ENCODE data around the gene DGKG. TPM values are rescaled to one million over a fixed set of nuclear protein-coding genes. Genes with fewer than 3 reads are reported as not detected.

Gene DGKG
- total RNA-seq, 1 donor from 2014 or later: 0.54 TPM

- no peak overlapping the region for H3K4me3 Mint-ChIP-seq (ENCODE audit: unreplicated experiment)
- H3K27me3 Mint-ChIP-seq (ENCODE audit: unreplicated experiment): peaks cover 9% of the 10 kb centered on the region
- DNase-seq (ENCODE audit: low spot score): no peak
- H3K36me3 Mint-ChIP-seq (ENCODE audit: low read depth, unreplicated experiment): no peaks in the 10 kb centered on the region
- H3K9me3 Mint-ChIP-seq (ENCODE audit: unreplicated experiment): no peaks in the 10 kb centered on the region
- TF ChIP-seq CTCF (IDR thresholded peaks at IDR 0.05; ENCODE audit: unreplicated experiment): no peak
- no peak overlapping the region for H3K27ac Mint-ChIP-seq (ENCODE audit: unreplicated experiment)
- no peaks in the 10 kb centered on the region for H3K4me1 Mint-ChIP-seq (ENCODE audit: unreplicated experiment)
These were observed 6.1 kb upstream of the DGKG start for GRCh38 chr3:186368176-186368575.

- DNase-seq (ENCODE audit: low spot score): no peak
- H3K36me3 Mint-ChIP-seq (ENCODE audit: low read depth, unreplicated experiment): no peaks in the 10 kb centered on the region
- H3K27me3 Mint-ChIP-seq (ENCODE audit: unreplicated experiment): peaks cover 11% of the 10 kb centered on the region
- H3K27ac Mint-ChIP-seq (ENCODE audit: unreplicated experiment): no peak overlapping the region
- H3K9me3 Mint-ChIP-seq (ENCODE audit: unreplicated experiment): no peaks in the 10 kb centered on the region
- H3K4me3 Mint-ChIP-seq (ENCODE audit: unreplicated experiment): no peak overlapping the region
- no peak for TF ChIP-seq CTCF (IDR thresholded peaks at IDR 0.05; ENCODE audit: unreplicated experiment)
- no peaks in the 10 kb centered on the region for H3K4me1 Mint-ChIP-seq (ENCODE audit: unreplicated experiment)
These were observed 5.6 kb upstream of the DGKG start for GRCh38 chr3:186367631-186368030.

- H3K27ac Mint-ChIP-seq (ENCODE audit: unreplicated experiment): no peak overlapping the region
- no peaks in the 10 kb centered on the region for H3K9me3 Mint-ChIP-seq (ENCODE audit: unreplicated experiment)
- TF ChIP-seq CTCF (IDR thresholded peaks at IDR 0.05; ENCODE audit: unreplicated experiment): no peak
- peaks cover 4% of the 10 kb centered on the region for H3K4me1 Mint-ChIP-seq (ENCODE audit: unreplicated experiment)
- no peak overlapping the region for H3K4me3 Mint-ChIP-seq (ENCODE audit: unreplicated experiment)
- H3K27me3 Mint-ChIP-seq (ENCODE audit: unreplicated experiment): peaks cover 17% of the 10 kb centered on the region
- H3K36me3 Mint-ChIP-seq (ENCODE audit: low read depth, unreplicated experiment): no peaks in the 10 kb centered on the region
- no peak for DNase-seq (ENCODE audit: low spot score)
These were observed 4.2 kb upstream of the DGKG start for GRCh38 chr3:186366206-186366605.

- TF ChIP-seq CTCF (IDR thresholded peaks at IDR 0.05; ENCODE audit: unreplicated experiment): no peak
- Mint-ChIP-seq H3K27me3 (ENCODE audit: unreplicated experiment) (peaks cover 19% of the 10 kb centered on the region), H3K27ac (ENCODE audit: unreplicated experiment) (no peak overlapping the region), H3K4me3 (ENCODE audit: unreplicated experiment) (no peak overlapping the region), H3K9me3 (ENCODE audit: unreplicated experiment) (no peaks in the 10 kb centered on the region), H3K36me3 (ENCODE audit: low read depth, unreplicated experiment) (no peaks in the 10 kb centered on the region), H3K4me1 (ENCODE audit: unreplicated experiment) (peaks cover 10% of the 10 kb centered on the region)
- no peak for DNase-seq (ENCODE audit: low spot score)
These were observed 3.4 kb upstream of the DGKG start for GRCh38 chr3:186365202-186365974.

- no peak for TF ChIP-seq CTCF (IDR thresholded peaks at IDR 0.05; ENCODE audit: unreplicated experiment)
- H3K4me1 Mint-ChIP-seq (ENCODE audit: unreplicated experiment): peaks cover 10% of the 10 kb centered on the region
- no peak overlapping the region for H3K27ac Mint-ChIP-seq (ENCODE audit: unreplicated experiment)
- no peak for DNase-seq (ENCODE audit: low spot score)
- H3K4me3 Mint-ChIP-seq (ENCODE audit: unreplicated experiment): no peak overlapping the region
- H3K36me3 Mint-ChIP-seq (ENCODE audit: low read depth, unreplicated experiment): no peaks in the 10 kb centered on the region
- peaks cover 20% of the 10 kb centered on the region for H3K27me3 Mint-ChIP-seq (ENCODE audit: unreplicated experiment)
- H3K9me3 Mint-ChIP-seq (ENCODE audit: unreplicated experiment): no peaks in the 10 kb centered on the region
These were observed 954 bp upstream of the DGKG start for GRCh38 chr3:186362988-186363387.

Measured in endothelial cell (in vitro differentiated cells).